ENCODE data around the gene TRMT61A. TPM values are rescaled to one million over a fixed set of nuclear protein-coding genes. Genes with fewer than 3 reads are reported as not detected.

TRMT61A gene
- total and polyA plus RNA-seq, 2 of the 13 experiments (the other 11 are each of a cell fraction or from before 2014, with no cell fraction given), result 6.5 to 13.6 TPM

DNA sequence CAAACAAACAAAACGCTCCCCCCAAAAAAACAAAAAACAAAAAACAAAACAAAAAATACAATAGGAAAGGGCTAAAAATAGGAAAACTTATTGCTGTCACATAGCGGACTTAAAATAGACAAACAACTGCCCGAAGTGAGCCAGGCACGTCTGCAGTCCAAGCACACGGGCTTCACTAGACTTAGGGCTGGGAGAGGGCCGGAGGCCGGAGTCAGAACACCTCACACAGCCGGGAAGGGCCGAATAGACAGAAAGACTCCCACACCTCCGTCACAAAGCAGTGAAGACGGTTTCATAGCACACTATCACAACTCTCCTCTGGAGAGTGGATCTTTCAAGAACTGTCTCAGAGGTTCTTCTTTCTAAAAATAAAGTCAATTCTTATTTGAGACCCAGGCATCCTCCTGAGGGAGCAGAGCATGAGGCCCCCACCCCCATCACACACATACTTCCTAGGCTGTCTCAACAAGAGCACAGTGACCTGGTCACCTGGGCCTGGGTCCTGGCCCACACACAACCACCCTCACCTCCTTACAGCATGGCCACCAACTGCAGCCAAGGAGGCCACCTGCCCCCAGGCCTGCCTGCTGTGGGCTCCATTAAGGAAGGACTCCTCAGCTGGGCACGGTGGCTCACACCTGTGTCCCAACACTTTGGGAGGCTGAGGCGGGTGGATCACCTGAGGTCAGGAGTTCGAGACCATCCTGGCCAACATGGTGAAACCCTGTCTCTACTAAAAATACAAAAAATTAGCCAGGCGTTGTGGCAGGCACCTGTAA, 26.8 kb downstream of the TRMT61A start:
- CTCF ChIA-PET (ENCODE audit: low intra/inter-chr PET ratio, low total read pairs), result no interaction called here
- Histone ChIP-seq H3K79me2 (ENCODE audit: insufficient read depth, low read length) (peaks cover 38% of the 10 kb centered on the region), H2AFZ (ENCODE audit: low read length) (no peak overlapping the region)

More for the DNA sequence above, 26.8 kb downstream of the TRMT61A start:
- no peak; the same call in 2 of the 3 replicates for ATAC-seq
- intact Hi-C loops (cut with micrococcal nuclease; ENCODE audit: unreplicated experiment) (no loop called here), in situ Hi-C loops (cut with HindIII; ENCODE audit: extremely low pct_ligation_motif_present, low pct_unique_long_range_greater_than_20kb) (no loop called here)
- H3K9ac ChIP-seq (ENCODE audit: insufficient read depth, low read depth, low read length), result no peak overlapping the region
- H3K4me2 ChIP-seq (ENCODE audit: low read depth, low read length), result no peak overlapping the region
- no peak for DNase-seq (ENCODE audit: low spot score)
- WGBS (ENCODE audit: low lambda C conversion rate), result 93% methylated on average over 15 of the region's 15 CpGs
- H3K4me1 ChIP-seq (ENCODE audit: insufficient read depth, low read length), result peaks cover 32% of the 10 kb centered on the region
- H3K4me3 ChIP-seq (replicated peaks in 1 of 3; ENCODE audit: insufficient read depth in 1 of 3, low read depth in 2 of 3, low read length in 3 of 3), result no peak overlapping the region
- H3K27me3 ChIP-seq (ENCODE audit: control insufficient read depth in 1 of 2, insufficient read depth in 2 of 2, low read length in 2 of 2), result no peaks in the 10 kb centered on the region
- peaks cover 4% of the 10 kb centered on the region; the same call in 1 of the 2 replicates for H4K20me1 ChIP-seq (ENCODE audit: insufficient read depth, low read length)
- TF ChIP-seq ZNF343 (CRISPR knock-in tag; IDR thresholded peaks at IDR 0.05) (no peak), ZFP36 (IDR thresholded peaks at IDR 0.05; ENCODE audit: borderline replicate concordance, low read depth, low read length, partially characterized antibody) (no peak), CEBPZ (IDR thresholded peaks at IDR 0.05; ENCODE audit: low read length) (no peak), SALL1 (CRISPR knock-in tag; IDR thresholded peaks at IDR 0.05) (no peak), ZNF329 (CRISPR knock-in tag; IDR thresholded peaks at IDR 0.05; ENCODE audit: low read depth) (no peak), ZBTB21 (CRISPR knock-in tag; IDR thresholded peaks at IDR 0.05) (no peak)
- TF ChIP-seq, protein P1, sequence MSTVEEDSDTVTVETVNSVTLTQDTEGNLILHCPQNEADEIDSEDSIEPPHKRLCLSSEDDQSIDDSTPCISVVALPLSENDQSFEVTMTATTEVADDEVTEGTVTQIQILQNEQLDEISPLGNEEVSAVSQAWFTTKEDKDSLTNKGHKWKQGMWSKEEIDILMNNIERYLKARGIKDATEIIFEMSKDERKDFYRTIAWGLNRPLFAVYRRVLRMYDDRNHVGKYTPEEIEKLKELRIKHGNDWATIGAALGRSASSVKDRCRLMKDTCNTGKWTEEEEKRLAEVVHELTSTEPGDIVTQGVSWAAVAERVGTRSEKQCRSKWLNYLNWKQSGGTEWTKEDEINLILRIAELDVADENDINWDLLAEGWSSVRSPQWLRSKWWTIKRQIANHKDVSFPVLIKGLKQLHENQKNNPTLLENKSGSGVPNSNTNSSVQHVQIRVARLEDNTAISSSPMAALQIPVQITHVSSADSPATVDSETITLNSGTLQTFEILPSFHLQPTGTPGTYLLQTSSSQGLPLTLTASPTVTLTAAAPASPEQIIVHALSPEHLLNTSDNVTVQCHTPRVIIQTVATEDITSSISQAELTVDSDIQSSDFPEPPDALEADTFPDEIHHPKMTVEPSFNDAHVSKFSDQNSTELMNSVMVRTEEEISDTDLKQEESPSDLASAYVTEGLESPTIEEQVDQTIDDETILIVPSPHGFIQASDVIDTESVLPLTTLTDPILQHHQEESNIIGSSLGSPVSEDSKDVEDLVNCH (CRISPR knock-in tag; IDR thresholded peaks at IDR 0.05), result no peak
- no peak for FAIRE-seq
- POLR2A ChIA-PET, result no interaction called here
- BruUV-seq (replicated peaks), result no TSS peak
- H3K27ac ChIP-seq (ENCODE audit: extremely low read length, insufficient read depth, low read length), result no peak overlapping the region
- H3K9me3 ChIP-seq (ENCODE audit: low read length), result no peaks in the 10 kb centered on the region
- peaks cover 6 to 24% of the 10 kb centered on the region in 2 experiments; a peak in 3 of 5 replicates for H3K36me3 ChIP-seq (replicated peaks in 1 of 2; ENCODE audit: control insufficient read depth in 1 of 2, insufficient read depth in 2 of 2, low read length in 2 of 2)
